ENCODE results near the gene WWOX.

Gene WWOX

DNA sequence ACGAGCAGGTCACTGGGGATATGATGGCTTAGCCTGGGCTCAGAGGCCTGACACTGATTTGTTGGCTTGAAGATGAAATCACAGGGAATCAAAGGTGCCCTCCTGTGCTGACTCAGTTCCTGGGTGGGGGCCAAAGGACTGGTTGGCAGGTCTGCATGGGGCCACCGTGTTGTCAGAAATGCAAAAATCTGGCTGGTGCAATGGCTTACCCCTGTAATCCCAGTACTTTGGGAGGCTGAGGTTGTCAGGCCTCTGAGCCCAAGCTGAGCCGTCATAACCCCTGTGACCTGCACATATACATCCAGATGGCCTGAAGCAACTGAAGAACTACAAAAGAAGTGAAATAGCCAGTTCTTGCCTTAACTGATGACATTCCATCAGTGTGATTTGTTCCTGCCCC lies 314.2 kb downstream of the WWOX start:
- no peak for DNase-seq

DNA sequence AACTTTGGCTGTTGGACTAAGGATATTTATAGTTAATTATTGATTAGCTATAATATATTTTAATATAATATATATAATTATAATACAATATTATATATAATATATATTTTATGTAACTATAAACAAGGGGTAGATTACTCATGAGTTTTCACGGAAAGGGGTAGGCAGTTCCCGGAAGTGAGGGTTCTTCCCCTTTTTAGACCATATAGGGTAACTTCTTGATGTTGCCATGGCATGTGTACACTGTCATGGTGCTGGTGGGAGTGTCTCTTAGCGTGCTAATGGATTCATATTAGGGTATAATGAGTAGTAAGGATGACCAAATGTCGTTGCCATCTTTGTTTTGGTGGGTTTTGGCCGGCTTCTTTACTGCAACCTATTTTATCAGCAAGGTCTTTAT lies 315.6 kb downstream of the WWOX start:
- no peak for DNase-seq

DNA sequence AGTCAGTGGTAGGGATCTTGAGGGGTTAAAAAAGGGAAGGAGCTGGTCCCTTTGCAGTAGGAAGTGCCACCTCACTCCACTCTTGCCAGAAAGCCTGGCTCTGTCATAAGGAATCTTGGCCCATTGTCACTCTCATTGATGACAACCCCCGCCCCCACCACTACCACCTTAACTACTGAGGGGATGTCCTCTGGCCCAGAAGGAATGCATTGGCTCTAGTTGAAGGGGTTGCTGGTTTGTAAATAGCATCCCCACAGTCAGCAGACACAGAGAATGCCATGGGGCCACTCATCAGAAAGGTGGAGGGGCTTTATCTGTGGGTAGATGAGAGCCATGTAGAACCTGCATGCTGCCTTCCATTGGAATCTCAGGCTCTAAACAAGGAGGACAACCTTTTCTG lies 316.2 kb downstream of the WWOX start:
- no peak for DNase-seq

GRCh38 chr16:78416400-78416799 lies 316.9 kb downstream of the WWOX start:
- no peak for DNase-seq

DNA sequence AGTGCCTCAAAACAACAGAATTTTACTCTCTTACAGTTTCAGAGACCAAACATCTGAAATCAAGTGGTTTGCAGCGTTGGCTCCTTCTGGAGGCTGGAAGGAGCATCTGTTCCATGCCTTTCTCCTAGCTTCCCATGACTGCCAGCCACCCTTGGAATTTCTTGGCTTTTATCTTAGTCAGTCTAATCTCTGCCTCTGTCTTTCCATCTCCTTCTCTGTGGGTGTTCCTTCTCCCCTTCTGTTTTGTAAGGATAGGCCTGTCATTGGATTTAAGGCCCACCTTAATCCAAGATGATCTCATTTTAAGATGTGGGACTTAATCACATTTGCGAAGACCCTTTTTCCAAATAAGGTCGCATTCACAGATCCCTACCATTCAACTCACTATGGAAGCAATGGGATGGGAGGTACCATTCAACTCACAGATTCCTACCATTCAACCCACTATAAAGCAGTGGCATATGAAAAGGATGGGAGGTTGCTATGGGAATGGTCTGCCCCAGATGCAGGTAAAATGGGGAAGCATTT lies 321.8 kb downstream of the WWOX start:
- no peak for DNase-seq

DNA sequence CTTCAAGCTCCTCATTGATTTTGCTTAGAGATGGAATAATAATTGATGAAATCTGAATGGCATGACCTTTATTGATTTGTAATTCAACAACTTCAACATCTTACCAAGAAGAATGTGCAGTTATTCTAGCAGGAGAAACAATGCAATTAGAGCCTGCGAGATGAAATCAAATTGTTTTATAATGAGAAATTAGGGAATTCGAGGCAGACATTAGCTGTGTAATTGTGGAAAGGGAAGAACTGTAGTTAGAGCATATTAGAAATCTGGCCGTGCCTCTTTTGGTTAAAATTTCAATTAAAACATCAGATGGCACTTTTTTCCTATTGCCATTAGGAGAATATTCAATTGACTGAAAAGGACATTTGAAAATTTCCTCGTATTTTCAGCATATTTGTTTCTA lies 325.8 kb downstream of the WWOX start:
- no peak for DNase-seq

- no peak for DNase-seq
These were observed 326.5 kb downstream of the WWOX start for GRCh38 chr16:78425891-78426510.

GRCh38 chr16:78428193-78428592 lies 328.7 kb downstream of the WWOX start:
- DNase-seq, result no peak

DNA sequence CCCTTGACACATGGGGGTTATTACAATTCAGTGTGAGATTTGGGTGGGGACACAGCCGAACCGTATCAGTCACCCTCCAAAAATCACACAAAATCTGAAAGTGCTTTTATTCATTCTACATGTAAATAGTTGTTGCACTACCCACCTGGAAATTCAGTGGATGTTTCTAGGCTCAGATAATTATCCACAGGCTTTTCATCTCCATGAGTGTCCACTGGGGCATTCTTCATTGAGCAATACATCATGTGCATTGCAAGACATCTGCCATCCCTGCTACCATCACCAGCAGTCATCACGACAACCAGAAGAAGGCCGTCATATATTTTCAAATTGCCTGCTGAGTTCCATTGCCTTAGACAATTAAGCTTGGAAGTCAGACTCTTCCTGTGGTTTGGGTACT lies 330.8 kb downstream of the WWOX start:
- no peak for DNase-seq

DNA sequence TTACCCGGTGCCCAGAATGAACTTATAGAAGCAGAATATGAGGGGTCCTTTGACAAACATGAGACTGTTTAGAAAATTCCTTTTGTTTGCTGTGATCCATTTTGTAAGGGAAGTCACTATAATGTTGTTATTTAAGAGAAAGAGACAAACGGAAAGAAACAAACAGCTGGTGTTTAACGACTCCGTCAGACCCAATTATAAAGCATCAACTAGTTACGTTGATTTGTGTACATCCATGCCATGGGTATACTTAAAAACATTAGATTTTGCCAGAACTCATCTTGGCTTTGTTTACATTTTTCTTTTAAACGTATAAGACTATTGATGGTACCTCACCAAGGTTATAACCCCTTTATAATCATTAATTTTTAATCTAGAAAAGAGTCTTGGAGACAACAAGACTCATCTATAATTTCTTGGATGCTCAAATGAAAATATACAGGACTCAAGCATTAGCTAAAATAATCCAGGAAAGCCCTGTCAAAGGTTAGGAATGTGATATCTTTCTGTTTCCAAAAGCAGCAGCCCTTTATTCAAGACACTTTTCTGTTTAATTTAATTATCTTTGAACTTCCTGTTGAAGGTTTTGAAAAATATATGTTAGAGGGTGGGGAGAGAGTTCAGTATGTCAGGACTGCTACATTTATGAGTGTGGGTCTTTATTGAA lies 331.7 kb downstream of the WWOX start:
- DNase-seq, result no peak

GRCh38 chr16:78431701-78432100 lies 332.2 kb downstream of the WWOX start:
- DNase-seq, result no peak

DNA sequence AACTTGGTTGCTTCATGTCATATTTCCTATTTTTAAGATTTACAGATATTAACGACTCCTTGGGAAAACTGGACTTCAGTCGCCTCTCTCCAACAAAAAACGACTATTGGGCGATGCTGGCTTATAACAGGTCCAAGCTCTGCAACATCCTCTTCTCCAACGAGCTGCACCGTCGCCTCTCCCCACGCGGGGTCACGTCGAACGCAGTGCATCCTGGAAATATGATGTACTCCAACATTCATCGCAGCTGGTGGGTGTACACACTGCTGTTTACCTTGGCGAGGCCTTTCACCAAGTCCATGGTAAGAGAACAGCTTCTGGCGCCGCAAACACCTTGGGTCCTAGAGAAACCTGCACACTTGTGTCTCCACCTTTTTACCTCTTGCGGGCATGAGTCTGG lies 333.0 kb downstream of the WWOX start:
- no peak for DNase-seq

- no peak for DNase-seq
These were observed 333.7 kb downstream of the WWOX start for GRCh38 chr16:78433116-78433515.

- no peak for DNase-seq
These were observed 334.9 kb downstream of the WWOX start for GRCh38 chr16:78434401-78434800.

DNA sequence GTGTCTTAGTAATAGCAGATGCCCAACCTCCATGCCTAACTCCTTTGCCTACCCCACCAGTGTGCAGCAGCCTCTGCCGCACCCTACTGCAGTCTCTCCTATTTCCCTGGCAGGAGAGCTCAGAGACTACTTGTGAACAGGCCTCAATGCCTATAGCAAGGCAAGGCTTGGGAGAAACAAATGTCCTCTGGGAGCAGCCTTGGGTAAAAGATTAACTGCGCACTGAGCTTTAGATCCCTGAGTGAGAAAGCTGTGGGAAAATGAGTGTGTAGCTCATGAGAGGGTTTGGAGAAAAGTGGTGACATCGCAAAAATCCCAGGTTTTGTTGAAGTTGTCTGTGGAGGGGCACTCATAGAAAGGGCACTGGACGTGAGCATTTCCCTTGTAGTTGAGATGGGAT lies 335.8 kb downstream of the WWOX start:
- DNase-seq, result no peak

DNA sequence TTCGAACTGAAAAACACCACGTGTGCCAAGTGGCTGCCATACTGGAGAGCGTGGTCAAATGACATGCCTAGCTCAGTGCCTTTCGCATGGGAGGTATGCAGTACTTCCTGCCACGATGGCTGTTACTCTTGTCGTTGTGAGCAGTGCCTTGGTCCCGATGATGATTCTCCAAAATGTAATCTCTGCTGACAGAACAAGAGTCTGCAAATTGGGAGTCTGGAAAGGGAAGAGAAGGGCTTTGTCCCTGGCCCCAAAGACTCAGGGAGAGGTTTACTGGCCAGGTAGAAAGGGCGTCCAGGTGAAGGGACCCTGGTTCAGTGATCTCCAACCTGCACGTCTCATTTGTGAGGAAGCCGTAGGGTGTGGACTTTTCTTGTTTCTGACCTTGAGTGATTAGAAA lies 336.6 kb downstream of the WWOX start:
- no peak for DNase-seq

GRCh38 chr16:78436846-78437245 lies 337.4 kb downstream of the WWOX start:
- DNase-seq, result no peak

DNA sequence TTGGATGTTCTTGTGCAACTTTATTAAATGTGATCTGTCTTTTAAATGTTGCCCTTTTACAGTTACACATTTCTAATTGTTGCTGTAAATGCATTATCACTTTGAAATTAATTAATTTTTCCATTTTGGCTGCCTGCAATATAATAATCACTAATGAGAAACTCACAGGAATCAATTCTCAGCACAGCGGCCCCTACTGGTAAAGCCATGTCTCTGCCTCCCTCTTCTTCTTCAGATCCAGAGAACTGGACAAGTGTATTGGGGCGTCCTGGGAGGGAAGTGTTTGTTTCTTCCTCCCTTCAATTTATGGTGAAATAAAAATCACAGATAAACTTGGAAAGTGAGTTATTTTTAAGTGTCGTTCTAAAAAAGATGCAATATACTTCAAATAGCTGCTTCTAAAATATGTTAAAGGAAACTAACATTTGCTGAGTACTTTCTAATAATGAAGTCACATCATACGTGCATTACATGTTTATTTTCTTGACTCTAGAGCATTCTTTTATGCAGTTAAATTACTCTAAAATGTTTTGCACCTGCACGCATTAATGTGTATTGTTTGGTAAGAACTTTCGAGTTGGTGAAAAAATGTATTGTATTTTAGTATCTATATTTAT lies 338.0 kb downstream of the WWOX start:
- DNase-seq, result no peak

DNA sequence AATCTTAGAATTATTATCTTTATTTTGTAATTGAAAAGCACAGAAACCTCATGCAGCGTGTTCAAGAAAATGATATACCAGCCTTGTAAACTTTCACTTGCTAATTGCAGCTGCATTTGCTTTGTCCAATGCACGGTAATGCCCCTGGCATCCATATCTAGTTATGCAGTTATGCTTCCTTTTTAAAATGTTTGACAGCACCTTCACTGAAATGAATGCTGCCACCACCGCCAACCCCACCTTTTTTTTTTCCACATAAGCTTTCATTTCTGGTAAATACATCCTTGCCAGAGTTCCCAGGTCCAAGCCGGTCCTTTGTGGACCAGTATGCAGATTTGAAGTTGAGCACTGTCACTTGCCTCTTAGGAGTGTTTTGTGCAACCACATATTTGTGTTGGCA lies 338.8 kb downstream of the WWOX start:
- no peak for DNase-seq

GRCh38 chr16:78438632-78439031 lies 339.2 kb downstream of the WWOX start:
- no peak for DNase-seq

DNA sequence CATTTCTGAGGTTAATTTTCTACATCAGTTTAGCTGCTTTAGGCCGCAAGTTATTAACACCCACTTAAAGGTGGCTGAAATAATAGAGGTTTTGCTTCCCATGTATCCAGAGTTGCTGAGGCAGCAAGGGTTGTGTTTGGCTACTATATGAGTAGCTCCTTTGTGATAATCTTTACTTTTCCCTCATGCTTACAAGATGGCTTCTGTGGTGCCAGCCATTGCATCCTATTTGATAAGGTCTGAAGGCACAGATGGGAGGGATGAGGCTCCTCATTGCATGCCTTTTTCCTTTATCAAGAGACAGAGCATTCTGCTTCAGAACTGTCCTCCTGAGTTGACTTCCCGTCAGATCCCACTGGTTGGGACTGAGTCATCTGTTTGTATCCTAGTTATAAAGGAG lies 340.2 kb downstream of the WWOX start:
- no peak for DNase-seq

DNA sequence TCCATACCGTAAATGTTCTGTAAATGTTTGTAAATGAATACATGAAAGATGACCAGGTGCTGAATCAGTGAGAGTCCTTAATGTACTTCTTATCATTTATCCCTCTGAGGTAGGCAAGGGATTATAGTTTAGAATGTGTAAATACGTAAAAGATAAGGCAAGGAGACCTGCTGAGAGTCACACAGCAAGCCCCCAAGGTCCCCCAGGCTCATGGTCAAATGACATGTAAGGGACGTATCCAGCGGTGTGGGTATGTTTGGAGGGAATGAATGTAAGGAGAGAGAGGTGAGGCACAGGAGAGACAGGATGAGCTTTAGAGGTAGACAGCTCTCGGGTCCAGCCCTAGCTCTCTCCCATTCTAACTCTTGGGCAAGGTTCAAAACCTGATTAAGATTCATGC lies 341.8 kb downstream of the WWOX start:
- DNase-seq, result no peak

DNA sequence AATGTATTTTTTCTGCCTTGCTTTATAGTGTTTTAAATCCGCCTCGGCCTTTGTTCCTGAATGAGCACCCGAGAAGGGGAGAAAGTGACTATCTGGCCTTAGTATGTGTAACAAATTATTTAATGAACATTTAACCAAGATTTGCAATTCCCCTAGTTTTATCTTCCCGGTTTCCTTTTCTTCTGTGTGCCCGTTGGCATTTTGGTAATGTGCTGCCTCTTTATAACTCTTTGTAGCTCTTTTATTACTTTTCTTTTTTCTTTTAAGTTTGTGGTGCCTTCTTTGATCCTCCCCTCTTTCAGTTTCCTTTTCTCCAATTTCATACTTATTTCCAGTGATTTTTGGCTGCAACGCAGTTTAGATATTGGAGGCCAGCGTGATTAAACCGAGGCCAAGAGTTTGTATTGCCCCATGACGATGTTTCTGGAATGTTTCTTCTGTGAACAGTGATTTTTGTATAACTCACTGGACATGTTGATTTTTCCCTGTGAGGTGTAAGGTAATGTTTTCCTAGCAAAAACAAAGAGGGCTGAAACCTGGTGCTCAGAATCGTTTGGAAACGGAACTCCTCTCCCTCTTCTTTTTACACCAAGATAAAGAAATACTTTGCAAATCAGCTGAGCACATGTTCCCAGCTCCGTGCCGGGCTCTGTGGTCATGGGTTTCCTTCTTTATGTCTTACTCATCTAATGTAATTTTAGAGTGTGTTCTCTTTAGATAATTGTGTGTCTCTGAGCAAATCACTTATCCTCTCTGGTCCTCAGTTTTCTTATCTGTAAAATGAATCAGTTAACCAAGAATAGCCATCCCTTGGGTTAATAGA lies 344.3 kb downstream of the WWOX start:
- DNase-seq, result no peak

GRCh38 chr16:78445818-78446217 lies 346.4 kb downstream of the WWOX start:
- no peak for DNase-seq

Data from NCI-H526 treated with DMSO at 0.1 percent for 48 hours (cell line).